Natural killer cell (primary cell): Measurements from ENCODE around the gene ZNF692. TPM values are rescaled to one million over a fixed set of nuclear protein-coding genes. Genes with fewer than 3 reads are reported as not detected.

ENCODE experiments used
- ATAC-seq, 3 donors: fragments of 150-1000 bp in 2 of 3; fragments of 200-7000 bp in 1 of 3; cut with Tn5 transposase; 1 replicate in 1 of 3; 2 replicates in 2 of 3; pipeline ENCODE4 v1.10.0; 2021; ENCODE audit warnings: mild to moderate bottlenecking in 2 of 3, moderate library complexity in 2 of 3
- DNase-seq, 2 donors: peaks; one replicate each; pipeline versions ENCODE4 v3.0.0 to v3.0.0-alpha.2; 2013 to 2021; ENCODE audit warnings: mixed read lengths in 1 of 2
- H3K27ac ChIP-seq: one replicate; pipeline ENCODE4 v1.5.1; 2013; ENCODE audit warnings: mild to moderate bottlenecking, low read length
- H3K27me3 ChIP-seq: one replicate; pipeline ENCODE4 v1.6.1; 2013; ENCODE audit warnings: low read length; ENCODE audit not compliant: control insufficient read depth, insufficient read depth
- H3K36me3 ChIP-seq: one replicate; pipeline ENCODE4 v1.6.1; 2013; ENCODE audit warnings: low read length; ENCODE audit not compliant: control insufficient read depth, insufficient read depth
- H3K4me1 ChIP-seq: one replicate; pipeline ENCODE4 v1.6.1; 2013; ENCODE audit warnings: low read length; ENCODE audit not compliant: control insufficient read depth, insufficient read depth
- H3K4me3 ChIP-seq: one replicate; pipeline ENCODE4 v1.5.1; 2013; ENCODE audit warnings: low read length
- H3K9me3 ChIP-seq: one replicate; pipeline ENCODE4 v1.6.1; 2013; ENCODE audit warnings: low read length; ENCODE audit not compliant: control insufficient read depth, insufficient read depth
- H3K27ac Mint-ChIP-seq, 2 donors: one replicate each; pipeline ENCODE4 v1.8.0; 2022; ENCODE audit warnings: mild to moderate bottlenecking in 2 of 2, mixed read lengths in 2 of 2, moderate library complexity in 1 of 2
- H3K27me3 Mint-ChIP-seq, 2 donors: one replicate each; pipeline ENCODE4 v1.8.0; 2022; ENCODE audit warnings: low read depth in 2 of 2, mixed read lengths in 2 of 2
- H3K36me3 Mint-ChIP-seq: one replicate; pipeline ENCODE4 v1.8.0; 2022; ENCODE audit warnings: mixed read lengths
- H3K4me1 Mint-ChIP-seq, 2 donors: one replicate each; pipeline ENCODE4 v1.8.0; 2022; ENCODE audit warnings: mixed read lengths in 2 of 2
- H3K4me3 Mint-ChIP-seq: one replicate; pipeline ENCODE4 v1.8.0; 2022; ENCODE audit warnings: mild to moderate bottlenecking, moderate library complexity, mixed read lengths
- H3K9me3 Mint-ChIP-seq, 2 donors: one replicate each; pipeline ENCODE4 v1.8.0; 2022; ENCODE audit warnings: mixed read lengths in 2 of 2
- CTCF ChIP-seq: fragments of 200-600 bp; IDR thresholded peaks from one replicate; pipeline ENCODE4 v1.8.0; 2022; ENCODE audit warnings: antibody characterized with exemption
- WGBS: methylation state at CpG from one replicate; pipeline ENCODE4 v1.1.7; 2013; ENCODE audit warnings: missing lambda C conversion rate; ENCODE audit not compliant: insufficient coverage; 5-methylcytosine and 5-hydroxymethylcytosine counted together
- intact Hi-C: fragments of 100-400 bp; cut with micrococcal nuclease; formaldehyde crosslinking; loops from one replicate; pipeline ENCODE4 v1.14.2; 2022
- total RNA-seq, 4 donors: library from RNA; stranded (reverse); fragments of 120-200 nt in 1 of 4; gene quantifications; one replicate each; pipeline versions ENCODE4 v1.2.3 to v1.2.4, GENCODE V29; 2013 to 2022

ZNF692 gene
- total RNA-seq, 3 donors from 2014 or later (not counting 1 experiment from before 2014, with no cell fraction given): 50.4 to 58.7 (median 52.3) TPM

GRCh38 chr1:248850124-248850523 is 8.8 kb downstream of the ZNF692 start:
- H3K27me3 Mint-ChIP-seq: no peaks in the 10 kb centered on the region
- H3K4me1 Mint-ChIP-seq: no peaks in the 10 kb centered on the region
- no peak for TF ChIP-seq CTCF
- DNase-seq: no peak
- H3K27ac ChIP-seq: no peak overlapping the region
- no peaks in the 10 kb centered on the region for H3K9me3 Mint-ChIP-seq
- H3K27me3 ChIP-seq: no peaks in the 10 kb centered on the region
- intact Hi-C loops: no loop called here
- H3K36me3 Mint-ChIP-seq: no peaks in the 10 kb centered on the region
- peaks cover 37% of the 10 kb centered on the region for H3K36me3 ChIP-seq
- no peaks in the 10 kb centered on the region for H3K9me3 ChIP-seq
- no peak for ATAC-seq
- peak overlapping the region; percentile 43 to 45 for H3K27ac Mint-ChIP-seq
- H3K4me1 ChIP-seq: peaks cover 43% of the 10 kb centered on the region
- 96% methylated on average over 9 of the region's 9 CpGs for WGBS
- H3K4me3 ChIP-seq: no peak overlapping the region
- no peak overlapping the region for H3K4me3 Mint-ChIP-seq

GRCh38 chr1:248849637-248850036 is 9.2 kb downstream of the ZNF692 start:
- intact Hi-C loops: no loop called here
- 100% methylated on average over 3 of the region's 3 CpGs for WGBS
- H3K4me3 ChIP-seq: no peak overlapping the region
- H3K36me3 ChIP-seq: peaks cover 41% of the 10 kb centered on the region
- DNase-seq: no peak
- no peaks in the 10 kb centered on the region for H3K36me3 Mint-ChIP-seq
- peaks cover 38% of the 10 kb centered on the region for H3K4me1 ChIP-seq
- no peaks in the 10 kb centered on the region for H3K9me3 Mint-ChIP-seq
- H3K27me3 Mint-ChIP-seq: no peaks in the 10 kb centered on the region
- ATAC-seq: no peak
- no peak overlapping the region for H3K27ac ChIP-seq
- H3K4me3 Mint-ChIP-seq: no peak overlapping the region
- peak overlapping the region; percentile 43 to 45 for H3K27ac Mint-ChIP-seq
- H3K4me1 Mint-ChIP-seq: no peaks in the 10 kb centered on the region
- no peaks in the 10 kb centered on the region for H3K27me3 ChIP-seq
- no peak for TF ChIP-seq CTCF
- no peaks in the 10 kb centered on the region for H3K9me3 ChIP-seq

- H3K36me3 ChIP-seq: peaks cover 46% of the 10 kb centered on the region
- intact Hi-C loops: no loop called here
- no peaks in the 10 kb centered on the region for H3K9me3 ChIP-seq
- H3K9me3 Mint-ChIP-seq: no peaks in the 10 kb centered on the region
- TF ChIP-seq CTCF: no peak
- no peaks in the 10 kb centered on the region for H3K27me3 ChIP-seq
- H3K4me3 ChIP-seq: no peak overlapping the region
- H3K4me3 Mint-ChIP-seq: no peak overlapping the region
- no peaks in the 10 kb centered on the region for H3K36me3 Mint-ChIP-seq
- H3K27ac ChIP-seq: no peak overlapping the region
- DNase-seq: no peak
- WGBS: 99% methylated on average over 3 of the region's 3 CpGs
- no peak overlapping the region for H3K27ac Mint-ChIP-seq
- ATAC-seq: no peak
- no peaks in the 10 kb centered on the region for H3K4me1 Mint-ChIP-seq
- H3K27me3 Mint-ChIP-seq: no peaks in the 10 kb centered on the region
- peaks cover 34% of the 10 kb centered on the region for H3K4me1 ChIP-seq
These were observed 9.7 kb downstream of the ZNF692 start for GRCh38 chr1:248849152-248849551.

- Histone ChIP-seq H3K36me3 (peaks cover 46% of the 10 kb centered on the region), H3K27ac (no peak overlapping the region), H3K4me1 (peaks cover 28% of the 10 kb centered on the region), H3K4me3 (no peak overlapping the region), H3K9me3 (no peaks in the 10 kb centered on the region), H3K27me3 (no peaks in the 10 kb centered on the region)
- WGBS: 96% methylated on average over 8 of the region's 8 CpGs
- Mint-ChIP-seq H3K4me3 (no peak overlapping the region), H3K36me3 (no peaks in the 10 kb centered on the region), H3K4me1 (no peaks in the 10 kb centered on the region), H3K9me3 (no peaks in the 10 kb centered on the region), H3K27ac (no peak overlapping the region), H3K27me3 (no peaks in the 10 kb centered on the region)
- ATAC-seq: no peak
- no peak for TF ChIP-seq CTCF
- DNase-seq: no peak
- intact Hi-C loops: no loop called here
These were observed 10.3 kb downstream of the ZNF692 start for GRCh38 chr1:248848602-248849001.
